Adrenal gland (tissue), 5 donors: ENCODE results near the gene CD46.

Source experiments
- POLR2A ChIP-seq, 2 donors: fragments of 450-650 bp; IDR thresholded peaks; one replicate each; pipeline ENCODE4 v1.6.1; 2017; ENCODE audit warnings: antibody characterized with exemption in 2 of 2, mild to moderate bottlenecking in 2 of 2, moderate library complexity in 1 of 2
- TF ChIP-seq, protein P1 (sequence below), 6 experiments: fragments of 450-650 bp in 4 of 6; fragments of 200-600 bp in 2 of 6; sonication (generic) in 1 of 6; IDR thresholded peaks; 1 replicate in 5 of 6; 2 replicates in 1 of 6; pipeline versions ENCODE4 v1.5.1 to v1.8.0; 2016 to 2021; ENCODE audit warnings: antibody characterized with exemption in 6 of 6, mild to moderate bottlenecking in 2 of 6, moderate library complexity in 1 of 6
- donor health status: DM: no; HTN: no; CAD: no.

DNA sequence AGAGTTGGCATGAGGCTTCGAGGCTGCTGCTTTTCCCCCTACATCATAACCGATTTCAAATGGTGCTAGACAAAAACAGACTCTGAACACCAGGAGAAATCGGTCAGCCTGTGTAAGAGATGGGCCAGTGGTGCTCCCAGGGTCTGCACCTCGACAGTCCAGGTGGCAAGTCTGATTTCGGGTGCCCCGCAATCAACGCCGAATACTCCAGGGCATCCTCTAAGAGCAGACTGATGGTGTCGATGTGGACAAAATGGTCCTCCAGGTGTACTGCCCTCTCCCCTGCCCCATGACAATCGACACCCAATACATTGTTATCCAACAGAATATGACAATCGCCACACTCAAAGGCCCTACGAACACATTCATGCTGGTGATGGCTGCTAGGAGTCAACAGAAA is 50.0 kb downstream of the CD46 start:
- TF ChIP-seq, protein P1, sequence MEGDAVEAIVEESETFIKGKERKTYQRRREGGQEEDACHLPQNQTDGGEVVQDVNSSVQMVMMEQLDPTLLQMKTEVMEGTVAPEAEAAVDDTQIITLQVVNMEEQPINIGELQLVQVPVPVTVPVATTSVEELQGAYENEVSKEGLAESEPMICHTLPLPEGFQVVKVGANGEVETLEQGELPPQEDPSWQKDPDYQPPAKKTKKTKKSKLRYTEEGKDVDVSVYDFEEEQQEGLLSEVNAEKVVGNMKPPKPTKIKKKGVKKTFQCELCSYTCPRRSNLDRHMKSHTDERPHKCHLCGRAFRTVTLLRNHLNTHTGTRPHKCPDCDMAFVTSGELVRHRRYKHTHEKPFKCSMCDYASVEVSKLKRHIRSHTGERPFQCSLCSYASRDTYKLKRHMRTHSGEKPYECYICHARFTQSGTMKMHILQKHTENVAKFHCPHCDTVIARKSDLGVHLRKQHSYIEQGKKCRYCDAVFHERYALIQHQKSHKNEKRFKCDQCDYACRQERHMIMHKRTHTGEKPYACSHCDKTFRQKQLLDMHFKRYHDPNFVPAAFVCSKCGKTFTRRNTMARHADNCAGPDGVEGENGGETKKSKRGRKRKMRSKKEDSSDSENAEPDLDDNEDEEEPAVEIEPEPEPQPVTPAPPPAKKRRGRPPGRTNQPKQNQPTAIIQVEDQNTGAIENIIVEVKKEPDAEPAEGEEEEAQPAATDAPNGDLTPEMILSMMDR (IDR thresholded peaks at IDR 0.05) = no peak
- no peak for TF ChIP-seq POLR2A (IDR thresholded peaks at IDR 0.05)
